GM12874 (cell line): ENCODE data around the gene CES4A.

Experiments
- CTCF ChIP-seq: IDR thresholded peaks from 2 replicates; pipeline ENCODE4 v1.5.1; 2011; ENCODE audit warnings: low read depth, mild to moderate bottlenecking, control low read depth, low read length, moderate library complexity; ENCODE audit not compliant: insufficient read depth

The CES4A gene

GRCh38 chr16:67016681-67017420 lies 28.5 kb downstream of the CES4A start:
- TF ChIP-seq CTCF, result no peak

GRCh38 chr16:67017421-67017750 lies 29.0 kb downstream of the CES4A start:
- TF ChIP-seq CTCF, result no peak

- peak; percentile 78 for TF ChIP-seq CTCF
Observed at GRCh38 chr16:67017810-67018488, 29.6 kb downstream of the CES4A start.

- no peak for TF ChIP-seq CTCF
Observed at GRCh38 chr16:67019171-67019570, 30.8 kb downstream of the CES4A start.

GRCh38 chr16:67021321-67021720 lies 32.9 kb downstream of the CES4A start:
- TF ChIP-seq CTCF, result no peak

- TF ChIP-seq CTCF, result no peak
Observed at GRCh38 chr16:67022531-67023214, 34.3 kb downstream of the CES4A start.

- no peak for TF ChIP-seq CTCF
Observed at GRCh38 chr16:67023689-67024088, 35.3 kb downstream of the CES4A start.
